GM12878 (cell line): ENCODE data around the gene TRIL. TPM values are rescaled to one million over a fixed set of nuclear protein-coding genes. Genes with fewer than 3 reads are reported as not detected.

Experiments used
- ATAC-seq: fragments of 200-7000 bp; cut with Tn5 transposase; 3 replicates; pipeline ENCODE4 v1.9.1; 2020; ENCODE audit warnings: mild to moderate bottlenecking, moderate library complexity
- BruUV-seq: library from RNA; stranded (reverse); fragments of 400-500 nt; replicated peaks from 2 replicates; lab custom pipeline; 2021; lab: Mats Ljungman, UMichigan
- CTCF ChIA-PET: fragments of 300-600 bp; sonication (Branson Sonifier 250); formaldehyde crosslinking; extraction: SDS; loops from one replicate; lab custom pipeline; 2021; ENCODE audit warnings: inconsistent platforms; lab: Yijun Ruan, JAX
- POLR2A ChIA-PET: fragments of 350-600 bp; formaldehyde crosslinking; extraction: SDS; loops from one replicate; lab custom pipeline; 2021; ENCODE audit warnings: inconsistent platforms; lab: Charles Lee
- RAD21 ChIA-PET: fragments of 300-600 bp; sonication (Branson Sonifier 250); formaldehyde crosslinking; loops from one replicate; lab custom pipeline; 2023; ENCODE audit warnings: antibody characterized with exemption; ENCODE audit not compliant: unreplicated experiment; lab: Charles Lee
- SMC1A ChIA-PET: fragments of 300-600 bp; sonication (Branson Sonifier 250); formaldehyde crosslinking; loops from one replicate; lab custom pipeline; 2023; ENCODE audit not compliant: unreplicated experiment, uncharacterized antibody; lab: Charles Lee
- DNase-seq: peaks from one replicate; pipeline ENCODE4 v3.0.0-alpha.2; 2011; ENCODE audit warnings: low read depth, low spot score
- FAIRE-seq: peaks from 3 replicates; lab custom pipeline; 2011; peaks lifted over from hg19 to GRCh38; lab: Jason Lieb, UNC
- H2AFZ ChIP-seq: 2 replicates; pipeline ENCODE4 v1.6.0; 2011; ENCODE audit warnings: low read depth, low read length, control low read depth; ENCODE audit not compliant: control insufficient read depth
- H3K27ac ChIP-seq: 2 replicates; pipeline ENCODE4 v1.5.1; 2011; ENCODE audit warnings: control low read depth; ENCODE audit not compliant: control insufficient read depth, insufficient read depth
- H3K27me3 ChIP-seq, 2 experiments: replicated peaks in 1 of 2; 2 replicates each; pipeline versions ENCODE4 v1.6.0 to v1.6.1; 2011; ENCODE audit warnings: low read length in 1 of 2; ENCODE audit not compliant: control insufficient read depth in 2 of 2, insufficient read depth in 2 of 2
- H3K36me3 ChIP-seq, 2 experiments: 2 replicates each; pipeline ENCODE4 v1.5.1; 2011; ENCODE audit warnings: low read length in 1 of 2; ENCODE audit not compliant: control insufficient read depth in 2 of 2, insufficient read depth in 2 of 2
- H3K4me1 ChIP-seq: 2 replicates; pipeline ENCODE4 v1.6.1; 2011; ENCODE audit warnings: mild to moderate bottlenecking, low read length, moderate library complexity, mixed read lengths; ENCODE audit not compliant: control insufficient read depth, insufficient read depth
- H3K4me2 ChIP-seq: 2 replicates; pipeline ENCODE4 v1.6.0; 2011; ENCODE audit warnings: control low read depth; ENCODE audit not compliant: control insufficient read depth, insufficient read depth
- H3K4me3 ChIP-seq: fragments of 200-600 bp; sonication (generic); 2 replicates; pipeline ENCODE4 v1.5.1; 2016
- H3K79me2 ChIP-seq: 2 replicates; pipeline ENCODE4 v1.6.0; 2011; ENCODE audit warnings: low read length; ENCODE audit not compliant: control insufficient read depth, insufficient read depth
- H3K9ac ChIP-seq: 2 replicates; pipeline ENCODE4 v1.8.0; 2011; ENCODE audit warnings: low read length, control low read depth, mixed read lengths; ENCODE audit not compliant: control insufficient read depth, insufficient read depth
- H3K9me3 ChIP-seq: replicated peaks from 3 replicates; pipeline ENCODE4 v1.5.1; 2011; ENCODE audit warnings: mild to moderate bottlenecking, low read length; ENCODE audit not compliant: control insufficient read depth, insufficient read depth
- H4K20me1 ChIP-seq: 2 replicates; pipeline ENCODE4 v1.6.0; 2011; ENCODE audit not compliant: control insufficient read depth, insufficient read depth
- ELK1 ChIP-seq: IDR thresholded peaks from 2 replicates; pipeline ENCODE4 v1.6.1; 2012; ENCODE audit warnings: low read depth, low read length, improper control_type of control experiment
- TAF1 ChIP-seq: IDR thresholded peaks from 2 replicates; pipeline ENCODE4 v1.6.1; 2011; ENCODE audit warnings: mild to moderate bottlenecking, low read depth, low read length, borderline replicate concordance
- WGBS: methylation state at CpG from one replicate; pipeline ENCODE4 v1.1.6; 2016; ENCODE audit warnings: low lambda C conversion rate; ENCODE audit not compliant: insufficient replicate concordance, insufficient coverage; ENCODE audit errors: missing lambda C conversion rate; 5-methylcytosine and 5-hydroxymethylcytosine counted together
- in situ Hi-C: fragments of 300-500 bp; cut with MboI; formaldehyde crosslinking; loops from 9 replicates; pipeline ENCODE4 v1.14.3; 2018; ENCODE audit warnings: mixed read lengths
- intact Hi-C: fragments of 100-400 bp; cut with micrococcal nuclease; formaldehyde crosslinking; loops from one replicate; pipeline ENCODE4 v1.14.2; 2022; ENCODE audit not compliant: unreplicated experiment
- polyA plus RNA-seq, 11 experiments: library from polyadenylated mRNA; depleted of rRNA in 4 of 11; unstranded in 6 of 11; stranded (reverse) in 5 of 11; fragments of >200 nt; fragmentation: Nextera tagmentation in 4 of 11; fragmentation: Illumina TruSeq in 1 of 11; extraction: Ambion mirVana in 4 of 11; extraction: Trizol in 1 of 11; gene quantifications; 1 replicate in 1 of 11; 2 replicates in 10 of 11; pipeline versions ENCODE4 v1.2.1 to v1.2.3, GENCODE V29; 2011 to 2016; ENCODE audit warnings: inconsistent platforms in 2 of 11, missing spikeins in 2 of 11, low read depth in 1 of 11
- total RNA-seq, 4 experiments: library from RNA; depleted of rRNA in 3 of 4; stranded (reverse); fragments of >200 nt in 3 of 4; fragmentation: Illumina TruSeq in 1 of 4; extraction: Trizol in 1 of 4; gene quantifications; 2 replicates each; pipeline versions ENCODE4 v1.2.1 to v1.2.3, GENCODE V29; 2013 to 2021

TRIL gene
- total and polyA plus RNA-seq, 10 of the 15 experiments (the other 5 are each of a cell fraction or from before 2014, with no cell fraction given): not detected

- in situ Hi-C loops: no loop called here
- H3K4me3 ChIP-seq: no peak overlapping the region
- H3K4me1 ChIP-seq: no peaks in the 10 kb centered on the region
- FAIRE-seq (no peak), ATAC-seq (no peak), DNase-seq (no peak)
- BruUV-seq: no TSS peak
- intact Hi-C loops: no loop called here
- no peak overlapping the region for H3K9ac ChIP-seq
- H3K4me2 ChIP-seq: no peak overlapping the region
- POLR2A ChIA-PET: no interaction called here
- RAD21 ChIA-PET: no interaction called here
- 0% methylated on average over 2 of the region's 2 CpGs for WGBS
- no peak overlapping the region for H3K27ac ChIP-seq
- no peaks in the 10 kb centered on the region for H3K36me3 ChIP-seq
- H3K79me2 ChIP-seq: no peaks in the 10 kb centered on the region
- peaks cover 0 to 4% of the 10 kb centered on the region in 2 experiments; a peak in 2 of 4 replicates for H3K27me3 ChIP-seq
- no peak overlapping the region for H2AFZ ChIP-seq
- no peaks in the 10 kb centered on the region for H4K20me1 ChIP-seq
- H3K9me3 ChIP-seq: no peaks in the 10 kb centered on the region
- no peak for TF ChIP-seq TAF1
- CTCF ChIA-PET: no interaction called here
- SMC1A ChIA-PET: interaction anchor here (1.1 kb wide), 1 partner anchor 11 kb away, joined by 3 read pairs; no protein-coding TSS in a partner anchor
Measured at GRCh38 chr7:28986765-28987110, 28.6 kb upstream of the TRIL start.

- SMC1A ChIA-PET: interaction anchor here (1.1 kb wide), 1 partner anchor 10 kb away, joined by 3 read pairs; no protein-coding TSS in a partner anchor
Measured at GRCh38 chr7:28986028-28986764, 28.1 kb upstream of the TRIL start.

More at GRCh38 chr7:28986028-28986764, 28.1 kb upstream of the TRIL start:
- ChIA-PET POLR2A (no interaction called here), CTCF (no interaction called here), RAD21 (no interaction called here)
- H3K27ac ChIP-seq: no peak overlapping the region
- H3K9me3 ChIP-seq: no peaks in the 10 kb centered on the region
- H3K36me3 ChIP-seq: no peaks in the 10 kb centered on the region
- no peaks in the 10 kb centered on the region for H3K4me1 ChIP-seq
- no TSS peak for BruUV-seq
- FAIRE-seq: no peak
- in situ Hi-C loops: no loop called here
- H3K79me2 ChIP-seq: no peaks in the 10 kb centered on the region
- H3K9ac ChIP-seq: no peak overlapping the region
- H3K4me3 ChIP-seq: no peak overlapping the region
- no peak for ATAC-seq
- no peak overlapping the region for H2AFZ ChIP-seq
- no peak overlapping the region for H3K4me2 ChIP-seq
- H3K27me3 ChIP-seq: peaks cover 0 to 4% of the 10 kb centered on the region in 2 experiments; a peak in 2 of 4 replicates
- no peak for DNase-seq
- no peaks in the 10 kb centered on the region for H4K20me1 ChIP-seq
- intact Hi-C loops: no loop called here
- 26% methylated on average over 11 of the region's 11 CpGs for WGBS
- no peak for TF ChIP-seq ELK1
